Body of pancreas (tissue), 4 donors: ENCODE data around the gene S100A6. TPM values are rescaled to one million over a fixed set of nuclear protein-coding genes. Genes with fewer than 3 reads are reported as not detected.

Source experiments
- ATAC-seq: fragments of 150-250 bp; one replicate; pipeline ENCODE4 v1.9.1; 2016
- DNase-seq, 4 donors: peaks; one replicate each; pipeline ENCODE4 v3.0.0-alpha.2; 2019
- H3K27ac ChIP-seq, 4 donors: fragments of 200-600 bp; sonication (generic); 1 replicate in 3 of 4; 2 replicates in 1 of 4; pipeline versions ENCODE4 v1.5.1 to v1.6.1; 2016 to 2019; ENCODE audit warnings: mild to moderate bottlenecking in 1 of 4, mixed read lengths in 1 of 4, moderate library complexity in 1 of 4
- H3K27me3 ChIP-seq, 2 donors: fragments of 200-600 bp; sonication (generic); one replicate each; pipeline ENCODE4 v1.6.0; 2016; ENCODE audit warnings: mild to moderate bottlenecking in 1 of 2
- H3K36me3 ChIP-seq, 2 donors: fragments of 200-600 bp; sonication (generic); replicated peaks in 1 of 2; 2 replicates each; pipeline ENCODE4 v1.5.1; 2016; ENCODE audit warnings: low read depth in 2 of 2; ENCODE audit not compliant: insufficient read depth in 1 of 2
- H3K4me1 ChIP-seq: fragments of 200-600 bp; sonication (generic); one replicate; pipeline ENCODE4 v1.6.0; 2016
- H3K4me3 ChIP-seq, 2 donors: fragments of 200-600 bp; sonication (generic); 1 replicate in 1 of 2; 2 replicates in 1 of 2; pipeline ENCODE4 v1.5.1; 2016 to 2019
- H3K9me3 ChIP-seq, 3 donors: fragments of 200-600 bp; sonication (generic); 1 replicate in 2 of 3; 2 replicates in 1 of 3; pipeline ENCODE4 v1.5.1; 2016
- POLR2A ChIP-seq, 3 donors: fragments of 450-650 bp; IDR thresholded peaks; one replicate each; pipeline ENCODE4 v1.6.1; 2016; ENCODE audit warnings: antibody characterized with exemption in 3 of 3, mild to moderate bottlenecking in 2 of 3
- WGBS, 2 donors: methylation state at CpG; one replicate each; pipeline ENCODE4 v1.1.5; 2017; 5-methylcytosine and 5-hydroxymethylcytosine counted together
- intact Hi-C: fragments of 100-400 bp; cut with DNase I; formaldehyde crosslinking; loops from one replicate; pipeline ENCODE4 v1.15.1; 2023
- total RNA-seq, 2 donors: library from RNA; depleted of rRNA; stranded (reverse); fragments of >200 nt; gene quantifications; one replicate each; pipeline ENCODE4 v1.1.0, GENCODE V29; 2016
- TF ChIP-seq, protein P1 (sequence below), 7 experiments: fragments of 450-650 bp in 4 of 7; fragments of 200-600 bp in 3 of 7; sonication (generic) in 3 of 7; IDR thresholded peaks; one replicate each; pipeline ENCODE4 v1.5.1; 2016 to 2019; ENCODE audit warnings: antibody characterized with exemption in 7 of 7

Gene S100A6
- total RNA-seq, 2 donors from 2014 or later = 54.7 to 58.9 TPM

- Histone ChIP-seq H3K27me3 (no peaks in the 10 kb centered on the region), H3K36me3 (no peaks in the 10 kb centered on the region), H3K4me3 (no peak overlapping the region), H3K4me1 (peaks cover 11% of the 10 kb centered on the region), H3K9me3 (no peaks in the 10 kb centered on the region), H3K27ac (no peak overlapping the region)
- TF ChIP-seq POLR2A (IDR thresholded peaks at IDR 0.05) = no peak
- TF ChIP-seq, protein P1, sequence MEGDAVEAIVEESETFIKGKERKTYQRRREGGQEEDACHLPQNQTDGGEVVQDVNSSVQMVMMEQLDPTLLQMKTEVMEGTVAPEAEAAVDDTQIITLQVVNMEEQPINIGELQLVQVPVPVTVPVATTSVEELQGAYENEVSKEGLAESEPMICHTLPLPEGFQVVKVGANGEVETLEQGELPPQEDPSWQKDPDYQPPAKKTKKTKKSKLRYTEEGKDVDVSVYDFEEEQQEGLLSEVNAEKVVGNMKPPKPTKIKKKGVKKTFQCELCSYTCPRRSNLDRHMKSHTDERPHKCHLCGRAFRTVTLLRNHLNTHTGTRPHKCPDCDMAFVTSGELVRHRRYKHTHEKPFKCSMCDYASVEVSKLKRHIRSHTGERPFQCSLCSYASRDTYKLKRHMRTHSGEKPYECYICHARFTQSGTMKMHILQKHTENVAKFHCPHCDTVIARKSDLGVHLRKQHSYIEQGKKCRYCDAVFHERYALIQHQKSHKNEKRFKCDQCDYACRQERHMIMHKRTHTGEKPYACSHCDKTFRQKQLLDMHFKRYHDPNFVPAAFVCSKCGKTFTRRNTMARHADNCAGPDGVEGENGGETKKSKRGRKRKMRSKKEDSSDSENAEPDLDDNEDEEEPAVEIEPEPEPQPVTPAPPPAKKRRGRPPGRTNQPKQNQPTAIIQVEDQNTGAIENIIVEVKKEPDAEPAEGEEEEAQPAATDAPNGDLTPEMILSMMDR (IDR thresholded peaks at IDR 0.05) = no peak
- ATAC-seq (no peak), DNase-seq (no peak)
- WGBS, 2 donors = 48 to 64% methylated on average over 2 of the region's 2 CpGs
- intact Hi-C loops = no loop called here
These were observed 49.9 kb downstream of the S100A6 start for GRCh38 chr1:153485863-153486262.

Other genes starting within 250 kb of the S100A6 start
- gene PGLYRP3, start 223.0 kb downstream of the S100A6 start, total RNA-seq = not detected
- not detected for gene PGLYRP4, start 187.2 kb downstream of the S100A6 start, total RNA-seq
- 10 to 100 TPM; 19.5 to 43.2 TPM for gene S100A9, start 178.1 kb downstream of the S100A6 start, total RNA-seq
- gene S100A12, start 160.4 kb downstream of the S100A6 start, total RNA-seq = not detected
- 1 to 10 TPM in 1 of 2 donors, not detected in 1; 1.8 TPM for gene S100A8, start 144.9 kb downstream of the S100A6 start, total RNA-seq
- not detected for gene S100A7A, start 119.5 kb downstream of the S100A6 start, total RNA-seq
- not detected for gene S100A7, start 75.3 kb downstream of the S100A6 start, total RNA-seq
- gene S100A5, start 4.9 kb upstream of the S100A6 start, total RNA-seq = not detected
- gene S100A4, start 9.8 kb upstream of the S100A6 start, total RNA-seq = 10 to 100 TPM; 49.5 to 81.7 TPM
- not detected for gene S100A3, start 13.3 kb upstream of the S100A6 start, total RNA-seq
- not detected for gene S100A2, start 29.9 kb upstream of the S100A6 start, total RNA-seq
- 10 to 100 TPM; 20.1 to 42.5 TPM for gene S100A16, start 77.1 kb upstream of the S100A6 start, total RNA-seq
- 10 to 100 TPM; 12.2 to 30.4 TPM for gene S100A14, start 80.3 kb upstream of the S100A6 start, total RNA-seq
- 10 to 100 TPM; 65.3 to 88.7 TPM for gene S100A13, start 91.5 kb upstream of the S100A6 start, total RNA-seq
- 10 to 100 TPM in 1 of 2 donors, 1 to 10 TPM in 1; 7.3 to 57.0 TPM for gene S100A1, start 92.4 kb upstream of the S100A6 start, total RNA-seq
- gene CHTOP, start 98.1 kb upstream of the S100A6 start, total RNA-seq = 10 to 100 TPM; 62.3 to 68.0 TPM
- 10 to 100 TPM; 21.8 to 23.7 TPM for gene SNAPIN, start 122.7 kb upstream of the S100A6 start, total RNA-seq
- 10 to 100 TPM; 57.7 to 59.1 TPM for gene ILF2, start 135.0 kb upstream of the S100A6 start, total RNA-seq
- 10 to 100 TPM; 11.7 to 16.5 TPM for gene NPR1, start 142.7 kb upstream of the S100A6 start, total RNA-seq
- 10 to 100 TPM; 25.4 to 33.3 TPM for gene INTS3, start 192.1 kb upstream of the S100A6 start, total RNA-seq
- gene SLC27A3, start 239.4 kb upstream of the S100A6 start, total RNA-seq = 10 to 100 TPM; 15.0 to 21.1 TPM